SKM-1 (cell line): Measurements from ENCODE around the gene DCUN1D4.

Source experiments
- DNase-seq: peaks from one replicate; lab custom pipeline; 2025; ENCODE audit not compliant: unreplicated experiment; lab: John Stamatoyannopoulos, UW

The DCUN1D4 gene

DNA sequence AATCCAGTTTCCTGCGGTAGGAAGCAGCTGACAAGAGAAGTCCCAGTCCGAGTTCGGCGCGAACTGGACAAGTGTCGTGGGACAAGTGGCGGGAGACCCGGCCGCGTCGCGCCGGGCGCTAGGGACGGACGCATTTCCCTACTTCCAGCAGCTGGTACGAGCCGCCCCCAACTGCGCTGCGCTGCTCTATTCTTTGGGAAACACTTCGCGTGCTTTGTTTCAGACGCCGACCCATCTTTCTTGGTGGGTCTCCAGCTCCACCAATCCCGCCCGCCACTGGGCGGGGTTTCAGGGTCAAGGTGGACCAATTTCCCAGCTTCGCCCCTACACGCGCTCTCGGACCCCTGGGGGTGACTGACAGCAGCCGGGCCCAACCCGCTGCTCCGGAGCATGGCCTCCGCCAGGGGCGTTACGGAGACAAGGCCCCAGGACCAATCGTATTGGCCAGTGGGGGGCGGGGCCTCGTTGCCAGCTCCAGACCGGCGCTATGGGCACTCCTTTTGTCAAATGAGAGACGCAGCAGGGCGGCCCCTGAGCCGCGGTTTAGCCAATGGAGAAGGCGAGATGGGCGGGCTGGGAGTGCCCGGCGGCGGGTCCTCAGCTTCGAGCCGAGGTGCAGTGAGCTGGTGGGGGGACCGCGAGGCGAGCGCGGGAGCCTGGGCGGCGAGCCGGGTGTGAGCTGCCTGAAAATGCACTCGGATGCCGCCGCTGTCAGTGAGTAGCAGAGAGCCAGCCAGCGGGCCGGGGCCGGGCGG lies at the start of gene DCUN1D4:
TSS of gene DCUN1D4 (plus strand) at position 600 of the 755 bp plus-strand sequence. CDS start at position 690, 90 bp downstream.
- peak; percentile 96 for DNase-seq

- DNase-seq: no peak
Measured at GRCh38 chr4:51820443-51821234, 22.3 kb upstream of the DCUN1D4 start.

DNA sequence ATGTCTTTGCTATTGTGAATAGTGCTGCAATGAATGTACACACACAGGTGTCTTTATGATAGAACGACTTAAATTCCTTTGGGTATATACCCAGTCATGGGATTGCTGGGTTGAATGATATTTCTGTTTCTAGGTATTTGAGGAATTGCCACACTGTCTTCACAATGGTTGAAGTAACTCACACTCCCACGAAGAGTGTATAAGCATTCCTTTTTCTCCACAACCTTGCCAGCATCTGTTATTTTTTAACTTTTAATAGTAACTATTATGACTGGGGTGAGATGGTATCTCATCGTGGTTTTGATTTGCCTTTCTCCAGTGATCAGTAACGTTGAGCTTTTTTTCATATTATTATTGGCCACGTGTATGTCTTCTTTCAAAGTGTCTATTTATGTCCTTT lies 17.6 kb upstream of the DCUN1D4 start:
- no peak for DNase-seq

GRCh38 chr4:51830156-51830720 lies 12.7 kb upstream of the DCUN1D4 start:
- no peak for DNase-seq

DNA sequence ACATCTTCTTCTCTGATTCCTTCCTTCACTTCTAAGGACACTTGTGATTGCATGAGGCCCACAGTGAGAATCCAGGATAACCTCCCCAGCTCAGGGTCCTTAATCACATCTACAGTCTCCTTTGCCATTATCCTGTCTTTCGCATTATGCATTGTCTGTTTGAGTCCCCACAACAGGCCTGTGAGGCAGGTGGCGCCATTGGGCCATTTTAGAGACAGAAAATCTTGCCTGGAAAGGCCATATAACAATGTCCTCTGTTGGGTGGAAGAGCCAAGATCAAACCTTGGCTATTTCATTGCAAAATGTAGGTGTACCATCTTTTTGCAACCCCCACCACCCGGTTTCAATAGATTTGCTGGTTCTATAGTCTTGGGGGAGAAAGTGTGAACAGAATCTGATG lies 11.8 kb upstream of the DCUN1D4 start:
- DNase-seq: no peak

DNA sequence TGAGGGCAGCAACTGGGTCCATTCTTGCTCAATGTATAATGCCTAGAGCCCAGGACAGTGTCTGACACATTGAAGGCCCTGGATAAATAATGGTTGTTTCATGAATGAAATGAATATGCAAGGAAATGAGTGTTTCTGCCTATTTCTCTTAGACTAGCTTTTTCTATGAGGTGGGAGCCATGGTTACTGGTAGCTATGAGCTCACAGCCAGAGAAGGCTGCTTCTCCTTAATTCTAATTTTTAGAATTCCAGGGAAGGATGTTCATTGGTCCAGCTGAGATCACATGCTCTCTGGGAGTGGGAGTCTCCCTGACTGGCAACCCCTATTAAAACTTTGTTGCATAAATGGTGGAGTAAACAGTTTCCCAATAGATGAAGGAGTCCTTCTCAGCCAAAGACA lies 9.7 kb upstream of the DCUN1D4 start:
- no peak for DNase-seq

GRCh38 chr4:51835079-51835478 lies 7.9 kb upstream of the DCUN1D4 start:
- no peak for DNase-seq

GRCh38 chr4:51835855-51836254 lies 7.1 kb upstream of the DCUN1D4 start:
- DNase-seq: no peak

DNA sequence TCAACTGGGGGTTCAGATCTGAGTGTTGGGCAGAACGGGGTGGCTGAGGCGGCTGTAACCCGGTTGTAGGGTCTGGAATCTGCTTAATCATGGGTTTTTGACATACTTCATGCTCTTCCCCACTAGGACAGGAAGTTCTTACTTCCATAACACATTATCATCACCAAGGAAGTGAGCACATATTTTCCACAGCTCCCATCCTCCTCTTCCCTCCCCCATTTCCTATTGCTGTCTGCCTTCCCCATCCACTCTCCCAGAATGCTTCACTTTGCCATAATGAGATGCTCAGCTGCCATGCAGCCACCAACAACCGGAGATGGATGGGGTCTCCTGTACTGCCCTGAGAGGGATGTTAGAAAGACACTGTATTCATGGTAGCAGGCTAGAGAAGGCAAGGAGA lies 6.4 kb upstream of the DCUN1D4 start:
- no peak for DNase-seq

GRCh38 chr4:51840781-51841180 lies 2.2 kb upstream of the DCUN1D4 start:
- no peak for DNase-seq

GRCh38 chr4:51842167-51842553 lies 793 bp upstream of the DCUN1D4 start:
- no peak for DNase-seq

DNA sequence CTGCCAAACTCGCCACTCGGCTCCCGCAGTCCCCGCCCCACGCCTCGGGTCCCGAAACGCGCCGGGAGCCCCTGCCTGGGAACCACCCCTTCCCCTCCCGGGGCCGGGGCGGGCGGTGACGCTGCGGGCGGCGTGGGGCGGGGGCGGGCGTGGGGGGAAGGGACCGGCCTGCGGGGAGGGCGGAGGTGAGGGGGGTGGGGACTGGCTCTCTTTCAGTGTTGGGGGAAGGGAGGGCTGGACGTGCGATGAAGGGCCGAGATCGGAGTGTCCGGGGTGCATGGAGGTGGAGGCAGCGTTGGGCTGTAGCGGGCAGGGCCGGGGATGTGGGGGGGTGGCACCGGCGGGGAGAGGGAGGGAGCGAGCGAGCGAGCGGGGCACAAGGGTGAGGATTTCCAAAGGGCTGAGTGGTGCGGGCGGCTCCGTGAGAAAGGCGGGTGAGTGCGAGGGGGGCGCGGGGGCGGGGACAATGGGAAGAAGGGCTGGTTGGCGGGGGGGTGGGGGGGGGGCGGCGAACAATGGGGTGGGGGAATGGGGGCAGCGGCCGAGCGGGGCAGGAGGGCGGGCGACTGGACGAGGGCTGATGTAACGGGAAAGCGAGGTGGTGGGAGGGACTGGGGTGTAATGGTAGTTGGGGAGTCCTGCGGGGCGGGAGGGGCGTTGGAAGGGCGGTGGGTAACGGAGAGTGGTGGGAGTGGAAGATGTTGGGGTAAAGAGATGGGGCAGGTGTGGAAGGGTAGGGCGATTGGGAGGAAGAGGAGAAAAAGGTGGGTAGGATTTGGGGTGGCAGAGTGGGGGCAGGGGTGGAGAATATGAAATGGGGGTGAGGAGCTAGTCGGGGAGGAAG lies 578 bp downstream of the DCUN1D4 start:
- peak; percentile 53 for DNase-seq

DNA sequence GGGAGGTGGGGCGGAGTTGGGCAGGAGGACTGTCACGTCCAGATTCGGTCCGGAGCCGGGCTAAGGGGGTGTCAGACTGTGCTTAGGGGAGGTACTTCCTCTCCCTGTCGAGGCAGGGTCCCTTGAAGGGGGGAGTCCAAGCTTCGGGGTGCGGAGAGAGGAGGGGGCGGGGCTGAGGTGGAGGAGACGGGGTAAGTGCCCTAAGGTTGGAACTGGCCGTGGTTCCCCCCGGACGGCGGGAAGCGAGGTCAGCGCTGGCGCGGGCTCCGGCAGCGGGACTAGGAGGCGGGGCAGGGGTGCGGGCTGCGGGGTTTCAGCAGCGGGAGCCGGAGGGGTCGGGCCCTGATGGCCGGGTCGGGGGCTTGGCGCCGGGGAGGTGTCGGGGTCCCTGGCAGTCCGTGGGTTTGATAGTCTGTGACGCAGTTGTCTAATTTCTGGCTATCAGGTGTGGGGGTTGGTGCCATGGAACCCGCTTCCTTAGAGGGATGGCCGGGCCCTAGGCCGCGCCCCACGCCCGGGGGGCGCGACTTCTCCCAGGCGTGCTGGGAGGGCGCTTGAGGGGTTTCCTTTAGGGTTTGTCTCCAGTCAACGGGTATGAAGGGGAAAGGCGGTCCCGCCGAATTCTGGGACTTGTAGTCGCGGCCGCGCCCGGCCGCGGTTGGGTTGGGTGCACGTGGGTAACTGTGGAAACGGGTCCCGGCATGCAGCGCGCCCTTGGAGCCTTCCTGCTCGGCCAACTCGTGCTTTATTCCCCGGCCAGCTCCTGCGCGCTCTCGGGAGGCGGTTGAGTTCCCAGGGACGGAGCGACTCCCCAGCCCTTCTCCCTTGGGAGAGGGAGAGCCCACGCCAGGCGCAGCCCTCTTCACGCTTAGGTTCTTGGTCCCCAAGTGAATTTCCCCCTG lies 1.5 kb downstream of the DCUN1D4 start:
- DNase-seq: peak; percentile 79

DNA sequence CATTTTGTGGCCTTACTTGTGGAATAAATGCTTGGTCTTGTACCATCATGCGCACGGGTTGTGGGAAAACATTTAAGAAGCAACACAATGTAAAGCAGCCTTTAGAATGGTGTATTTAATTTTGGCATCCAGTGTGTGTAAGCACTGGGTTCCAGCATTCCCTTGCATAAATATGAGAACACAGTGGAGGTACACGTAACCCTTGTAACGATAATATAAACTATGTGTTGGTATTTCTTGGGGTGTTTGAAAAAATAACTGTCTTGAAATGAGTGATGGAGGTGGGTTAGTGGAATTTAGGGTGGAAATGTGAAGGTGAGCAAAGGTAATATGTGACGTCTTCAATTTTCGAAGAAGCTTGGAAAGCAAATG lies 2.1 kb downstream of the DCUN1D4 start:
- no peak for DNase-seq

GRCh38 chr4:51845711-51846110 lies 2.8 kb downstream of the DCUN1D4 start:
- DNase-seq: no peak

DNA sequence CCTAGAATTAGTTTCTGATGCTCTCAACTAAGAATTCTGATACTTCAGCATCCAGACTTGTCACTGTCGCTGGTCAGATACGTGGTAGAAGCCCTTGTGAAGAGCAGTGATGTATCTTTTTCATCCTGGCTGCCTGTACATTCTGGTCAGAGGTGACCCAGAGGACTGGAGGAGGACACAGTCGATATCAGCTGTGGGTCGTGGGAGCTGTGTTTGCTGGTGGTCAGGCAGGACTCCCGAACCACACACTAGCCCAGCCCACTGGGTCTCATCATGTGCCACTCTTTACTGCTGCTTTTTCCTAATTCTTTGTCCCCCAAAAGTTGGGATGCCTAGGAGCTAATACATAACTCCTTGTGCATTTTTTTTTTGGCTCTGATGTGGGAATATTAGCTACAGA lies 6.5 kb downstream of the DCUN1D4 start:
- DNase-seq: no peak

DNA sequence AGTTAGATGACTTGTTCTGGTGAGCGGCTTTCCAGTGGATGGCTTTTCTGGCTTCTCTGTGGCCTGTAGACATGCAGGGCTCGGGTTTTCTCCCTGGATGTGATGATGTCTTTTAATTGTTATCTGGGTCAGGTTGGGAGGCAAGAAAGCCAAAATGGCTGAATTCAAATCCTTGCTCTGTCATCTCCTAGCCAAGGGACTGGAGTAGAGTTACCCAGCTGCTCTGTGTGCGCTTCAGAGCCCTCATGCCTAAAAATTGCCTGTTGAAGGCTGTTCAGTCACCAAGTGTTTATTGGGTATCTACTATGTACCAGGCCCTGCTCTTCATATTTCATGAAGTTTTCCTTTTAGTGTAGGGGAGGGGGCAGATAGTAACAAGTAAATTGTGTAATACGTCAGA lies 7.3 kb downstream of the DCUN1D4 start:
- DNase-seq: no peak

DNA sequence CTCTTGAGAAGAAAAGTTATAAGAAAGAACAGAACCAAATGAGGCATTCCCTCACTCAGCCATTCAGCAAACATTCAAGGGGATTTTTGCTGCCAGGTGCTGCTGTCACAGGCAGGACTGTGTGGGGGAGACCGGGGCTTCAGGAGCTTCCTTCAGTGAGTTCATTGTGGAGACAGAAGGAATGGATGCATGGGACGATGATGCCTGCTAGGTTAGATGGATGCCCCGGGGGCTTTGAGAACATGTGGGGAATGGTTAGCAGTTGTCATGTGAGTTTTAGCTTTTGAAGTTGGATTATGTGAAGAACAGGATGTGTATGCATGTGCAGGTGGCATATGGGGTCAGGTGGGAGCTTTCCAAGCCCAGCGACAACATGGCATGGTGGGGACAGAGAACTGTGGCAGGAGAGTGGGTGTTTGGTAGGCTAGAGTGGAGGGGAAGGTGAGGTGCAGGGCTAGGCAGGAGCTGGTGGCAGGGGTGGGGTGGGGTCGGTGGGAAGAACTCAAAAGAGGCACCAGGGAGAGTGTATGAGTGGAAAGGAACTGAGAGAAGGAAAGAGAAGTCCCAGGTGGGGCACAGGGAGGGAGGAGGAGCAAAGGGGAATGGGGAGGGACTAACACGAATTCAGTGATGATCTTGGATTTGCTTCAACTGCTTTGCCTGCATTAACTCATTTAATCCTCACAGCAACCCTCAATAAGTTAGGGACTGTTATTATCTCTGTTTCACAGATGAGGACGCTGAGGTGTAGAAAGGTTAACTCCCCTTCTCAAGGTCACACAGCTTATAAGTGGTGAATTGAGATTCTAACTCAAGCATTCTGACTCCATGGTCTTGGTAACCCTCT lies 8.4 kb downstream of the DCUN1D4 start:
- DNase-seq: no peak

DNA sequence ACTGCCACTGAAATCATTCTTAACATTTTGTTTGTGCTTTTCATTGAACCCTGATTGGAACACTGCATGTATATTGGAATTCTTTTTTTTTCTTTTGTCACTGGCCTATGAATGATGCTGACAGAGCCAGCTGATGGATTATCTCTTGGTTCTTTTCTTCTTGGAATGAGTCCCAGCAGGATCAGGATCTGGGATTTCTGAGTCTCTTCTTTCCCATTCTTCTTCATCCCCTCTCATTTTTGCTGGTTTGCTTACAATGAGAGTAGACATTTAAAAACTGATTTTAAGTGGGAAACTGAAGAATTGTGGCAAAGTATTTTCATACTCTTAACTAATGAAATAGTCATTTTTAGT lies 9.0 kb downstream of the DCUN1D4 start:
- no peak for DNase-seq
